ENCODE measurements around the gene FOXJ1.

DNA sequence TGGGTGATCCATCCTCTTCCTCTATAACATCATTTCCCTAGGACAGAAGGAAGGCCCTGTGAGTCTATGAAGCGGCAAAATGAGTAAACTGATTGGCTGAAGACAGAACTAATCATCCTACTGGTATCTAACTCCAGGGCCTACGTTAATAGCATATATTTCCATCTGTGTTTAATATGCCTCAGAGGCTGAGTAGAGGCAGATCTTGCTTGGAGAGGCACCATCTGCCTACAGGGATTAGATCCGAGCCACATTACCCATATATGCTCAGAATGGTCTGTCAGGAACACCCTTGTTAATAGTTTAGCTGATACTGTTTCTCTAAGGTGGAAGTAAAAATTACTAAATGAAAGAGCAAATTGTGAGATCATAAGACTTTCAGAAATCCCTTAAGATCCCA lies 13.2 kb upstream of the FOXJ1 start:
- no peak for TF ChIP-seq EZH2 (IDR thresholded peaks at IDR 0.05; ENCODE audit: insufficient read depth, poor library complexity, severe bottlenecking)
- TF ChIP-seq EZH2phosphoT487 (IDR thresholded peaks at IDR 0.05; ENCODE audit: insufficient read depth, low read depth): no peak

Data from GM23248 (cell line).